ENCODE results near the gene SYT11. TPM values are rescaled to one million over a fixed set of nuclear protein-coding genes. Genes with fewer than 3 reads are reported as not detected.
"Not testable (repeated sequence)": the region's sequence is repeated elsewhere in the genome, so short reads cannot be mapped to it uniquely, and the experiment has no call there.

The SYT11 gene
- total and polyA plus RNA-seq, 2 donors: 21.1 to 36.4 TPM

DNA sequence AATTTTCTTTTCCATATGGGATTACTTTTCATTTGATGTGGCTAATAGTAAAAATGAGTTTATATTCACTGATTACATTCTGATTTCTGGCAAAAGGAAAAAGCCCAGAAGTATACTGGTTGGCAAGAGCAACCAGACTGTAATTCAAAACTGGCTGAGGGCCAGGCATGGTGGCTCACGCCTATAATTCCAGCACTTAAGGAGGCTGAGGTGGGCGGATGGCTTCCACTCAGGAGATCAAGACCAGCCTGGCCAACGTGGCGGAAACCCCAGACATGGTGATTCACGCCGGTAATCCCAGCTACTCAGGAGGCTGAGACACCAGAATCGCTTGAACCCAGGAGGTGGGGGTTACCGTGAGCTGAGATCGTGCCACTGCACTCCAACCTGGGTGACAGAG is 14.5 kb downstream of the SYT11 start:
- 62% methylated on average over 9 of the region's 9 CpGs for WGBS
- H3K4me3 ChIP-seq (ENCODE audit: low read depth, low read length): no peak overlapping the region
- no peak overlapping the region for H3K27ac ChIP-seq (ENCODE audit: low read depth)
- no peaks in the 10 kb centered on the region for H3K36me3 ChIP-seq (ENCODE audit: insufficient read depth)
- no peaks in the 10 kb centered on the region for H3K4me1 ChIP-seq (ENCODE audit: insufficient read depth)
- DNase-seq (ENCODE audit: extremely low spot score): no peak

- H3K36me3 ChIP-seq (ENCODE audit: insufficient read depth): no peaks in the 10 kb centered on the region
- 98% methylated on average over 2 of the region's 2 CpGs for WGBS
Measured at GRCh38 chr1:155877945-155878344, 18.6 kb downstream of the SYT11 start.

GRCh38 chr1:155880251-155880650 is 20.9 kb downstream of the SYT11 start:
- DNase-seq (ENCODE audit: extremely low spot score): no peak
- Histone ChIP-seq H3K4me3 (ENCODE audit: low read depth, low read length) (no peak overlapping the region), H3K27ac (ENCODE audit: low read depth) (no peak overlapping the region), H3K4me1 (ENCODE audit: insufficient read depth) (no peaks in the 10 kb centered on the region), H3K36me3 (ENCODE audit: insufficient read depth) (no peaks in the 10 kb centered on the region)
- WGBS: 97% methylated on average over 2 of the region's 2 CpGs

More at GRCh38 chr1:155877945-155878344, 18.6 kb downstream of the SYT11 start:
- Histone ChIP-seq H3K27ac (ENCODE audit: low read depth) (no peak overlapping the region), H3K4me3 (ENCODE audit: low read depth, low read length) (no peak overlapping the region), H3K4me1 (ENCODE audit: insufficient read depth) (no peaks in the 10 kb centered on the region)
- DNase-seq (ENCODE audit: extremely low spot score): no peak

DNA sequence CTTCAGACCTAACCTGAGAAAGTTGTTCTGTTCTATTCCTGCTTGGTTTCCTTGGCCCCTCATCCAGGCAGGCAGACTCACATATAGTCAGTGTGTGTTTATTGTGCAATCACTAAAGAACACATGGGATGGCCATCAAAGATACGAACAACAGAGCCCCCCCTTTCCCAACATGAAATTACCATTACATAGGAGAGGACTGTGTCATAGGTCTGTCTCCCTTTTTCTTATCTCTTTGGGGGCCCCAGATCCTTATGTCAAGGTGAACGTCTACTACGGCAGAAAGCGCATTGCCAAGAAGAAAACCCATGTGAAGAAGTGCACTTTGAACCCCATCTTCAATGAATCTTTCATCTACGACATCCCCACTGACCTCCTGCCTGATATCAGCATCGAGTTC is 21.6 kb downstream of the SYT11 start:
- DNase-seq (ENCODE audit: extremely low spot score): no peak
- 88% methylated on average over 6 of the region's 6 CpGs for WGBS

GRCh38 chr1:155882235-155882634 is 22.9 kb downstream of the SYT11 start:
- H3K4me3 ChIP-seq (ENCODE audit: low read depth, low read length): no peak overlapping the region
- no peak overlapping the region for H3K27ac ChIP-seq (ENCODE audit: low read depth)
- H3K36me3 ChIP-seq (ENCODE audit: insufficient read depth): no peaks in the 10 kb centered on the region
- no peaks in the 10 kb centered on the region for H3K4me1 ChIP-seq (ENCODE audit: insufficient read depth)
- no peak for DNase-seq (ENCODE audit: extremely low spot score)

More for the DNA sequence above, 21.6 kb downstream of the SYT11 start:
- Histone ChIP-seq H3K4me1 (ENCODE audit: insufficient read depth) (no peaks in the 10 kb centered on the region), H3K27ac (ENCODE audit: low read depth) (no peak overlapping the region), H3K36me3 (ENCODE audit: insufficient read depth) (no peaks in the 10 kb centered on the region), H3K4me3 (ENCODE audit: low read depth, low read length) (no peak overlapping the region)

DNA sequence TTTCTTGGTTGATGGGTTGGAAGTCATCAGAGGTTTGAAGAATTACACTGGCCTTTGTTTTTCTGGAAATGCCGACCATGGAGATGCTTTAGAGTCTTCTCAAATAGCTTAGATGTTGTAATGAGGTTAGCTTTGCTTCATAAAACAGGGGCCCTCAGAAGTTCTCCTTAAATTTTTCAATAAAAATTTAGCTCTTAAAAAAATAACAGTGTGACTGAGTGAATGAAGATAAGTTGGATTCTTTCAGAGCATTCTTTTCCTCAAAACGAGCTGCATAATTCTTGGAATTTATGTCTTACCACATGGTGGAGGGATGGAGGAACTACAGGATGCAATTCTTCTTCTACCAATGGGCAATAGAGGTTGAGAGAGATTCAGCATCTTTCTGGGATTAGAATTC is 23.4 kb downstream of the SYT11 start:
- no peaks in the 10 kb centered on the region for H3K4me1 ChIP-seq (ENCODE audit: insufficient read depth)
- no peak for DNase-seq (ENCODE audit: extremely low spot score)
- WGBS: 67% methylated on average over 2 of the region's 2 CpGs
- no peak overlapping the region for H3K4me3 ChIP-seq (ENCODE audit: low read depth, low read length)
- no peak overlapping the region for H3K27ac ChIP-seq (ENCODE audit: low read depth)
- H3K36me3 ChIP-seq (ENCODE audit: insufficient read depth): no peaks in the 10 kb centered on the region

DNA sequence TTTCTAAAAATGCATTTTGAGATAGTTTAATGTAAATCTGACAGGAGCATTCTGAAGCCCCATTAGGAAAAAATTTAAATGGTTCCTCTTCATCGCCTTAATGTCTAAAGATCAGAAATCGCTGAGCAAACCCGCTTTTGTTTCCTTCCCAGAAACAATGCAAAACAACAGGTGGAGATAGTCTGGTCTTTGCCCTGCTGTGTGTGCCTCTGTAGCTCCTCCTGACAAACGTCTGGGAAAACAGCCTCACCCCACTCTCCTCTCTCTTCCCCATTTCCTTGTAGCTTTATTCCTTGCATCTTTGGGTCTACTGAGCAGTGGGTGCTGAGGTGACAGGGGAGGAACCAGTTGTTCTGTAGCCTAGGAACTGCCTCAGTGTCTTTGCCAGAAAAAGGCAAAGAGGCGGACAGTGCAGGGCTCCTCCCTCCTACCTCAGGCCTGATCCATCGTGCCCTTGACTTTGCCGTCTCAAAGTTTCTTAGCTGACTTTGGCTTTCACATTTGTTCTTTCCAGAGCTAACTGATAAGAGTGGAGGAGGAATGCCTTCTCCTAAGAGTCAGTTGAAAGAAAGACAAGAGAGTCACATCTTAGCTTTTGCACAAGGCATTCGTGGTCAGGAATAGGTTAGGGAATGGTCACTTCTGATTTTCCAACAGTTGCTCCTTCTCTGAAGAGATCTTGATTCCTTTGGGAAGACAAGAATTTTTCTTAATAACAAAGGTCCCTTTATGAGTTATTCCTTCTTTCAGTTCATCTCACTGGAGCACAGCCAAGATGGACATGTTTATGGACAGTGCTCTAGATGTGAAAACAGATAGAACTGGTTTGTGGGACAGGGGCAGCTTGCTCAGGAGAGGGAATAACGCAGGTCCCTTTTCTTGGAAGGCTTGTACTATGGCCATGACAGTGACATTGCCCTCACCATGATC is 24.9 kb downstream of the SYT11 start:
- no peak for DNase-seq (ENCODE audit: extremely low spot score)
- H3K4me1 ChIP-seq (ENCODE audit: insufficient read depth): no peaks in the 10 kb centered on the region
- H3K4me3 ChIP-seq (ENCODE audit: low read depth, low read length): no peak overlapping the region
- no peaks in the 10 kb centered on the region for H3K36me3 ChIP-seq (ENCODE audit: insufficient read depth)
- WGBS: 61% methylated on average over 9 of the region's 9 CpGs
- H3K27ac ChIP-seq (ENCODE audit: low read depth): no peak overlapping the region

- DNase-seq (ENCODE audit: extremely low spot score): no peak
- Histone ChIP-seq H3K36me3 (ENCODE audit: insufficient read depth) (no peaks in the 10 kb centered on the region), H3K4me3 (ENCODE audit: low read depth, low read length) (no peak overlapping the region), H3K4me1 (ENCODE audit: insufficient read depth) (no peaks in the 10 kb centered on the region), H3K27ac (ENCODE audit: low read depth) (no peak overlapping the region)
Measured at GRCh38 chr1:155884982-155885381, 25.6 kb downstream of the SYT11 start.

GRCh38 chr1:155888481-155888880 is 29.1 kb downstream of the SYT11 start:
- no peak for DNase-seq (ENCODE audit: extremely low spot score)
- H3K36me3 ChIP-seq (ENCODE audit: insufficient read depth): no peaks in the 10 kb centered on the region
- no peak overlapping the region for H3K4me3 ChIP-seq (ENCODE audit: low read depth, low read length)
- H3K27ac ChIP-seq (ENCODE audit: low read depth): no peak overlapping the region
- no peaks in the 10 kb centered on the region for H3K4me1 ChIP-seq (ENCODE audit: insufficient read depth)
- WGBS: over 99% methylated on average over 5 of the region's 5 CpGs

DNA sequence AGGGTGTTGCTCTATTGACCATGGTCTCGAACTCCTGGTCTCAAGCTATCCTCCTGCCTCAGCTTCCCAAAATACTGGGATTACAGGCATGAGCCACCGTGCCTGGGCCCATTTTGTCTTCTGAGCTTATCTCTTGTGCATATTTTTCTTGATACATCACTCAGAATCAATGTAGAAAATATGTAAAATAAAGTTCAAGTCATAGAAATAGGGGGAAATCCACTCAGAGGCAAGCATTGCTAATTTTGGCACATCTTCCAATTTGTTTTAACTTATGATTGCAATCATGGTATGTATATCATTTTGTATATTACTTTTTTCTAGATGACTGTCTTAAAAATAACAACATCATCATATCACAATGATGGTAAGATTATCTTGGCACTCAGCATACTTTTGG is 30.2 kb downstream of the SYT11 start:
- no peak for DNase-seq (ENCODE audit: extremely low spot score)
- 59% methylated on average over 2 of the region's 2 CpGs for WGBS
- Histone ChIP-seq H3K27ac (ENCODE audit: low read depth) (no peak overlapping the region), H3K36me3 (ENCODE audit: insufficient read depth) (no peaks in the 10 kb centered on the region), H3K4me3 (ENCODE audit: low read depth, low read length) (no peak overlapping the region), H3K4me1 (ENCODE audit: insufficient read depth) (no peaks in the 10 kb centered on the region)

GRCh38 chr1:155890251-155890650 is 30.9 kb downstream of the SYT11 start:
- H3K27ac ChIP-seq (ENCODE audit: low read depth): no peak overlapping the region
- no peaks in the 10 kb centered on the region for H3K4me1 ChIP-seq (ENCODE audit: insufficient read depth)
- no peak overlapping the region for H3K4me3 ChIP-seq (ENCODE audit: low read depth, low read length)
- DNase-seq (ENCODE audit: extremely low spot score): no peak
- WGBS: 64% methylated on average over 3 of the region's 3 CpGs
- no peaks in the 10 kb centered on the region for H3K36me3 ChIP-seq (ENCODE audit: insufficient read depth)

GRCh38 chr1:155892796-155893195 is 33.4 kb downstream of the SYT11 start:
- Histone ChIP-seq H3K36me3 (ENCODE audit: insufficient read depth) (peaks cover 2% of the 10 kb centered on the region), H3K4me1 (ENCODE audit: insufficient read depth) (no peaks in the 10 kb centered on the region), H3K27ac (ENCODE audit: low read depth) (no peak overlapping the region), H3K4me3 (ENCODE audit: low read depth, low read length) (no peak overlapping the region)
- no peak for DNase-seq (ENCODE audit: extremely low spot score)
- WGBS: 28% methylated on average over 3 of the region's 3 CpGs

DNA sequence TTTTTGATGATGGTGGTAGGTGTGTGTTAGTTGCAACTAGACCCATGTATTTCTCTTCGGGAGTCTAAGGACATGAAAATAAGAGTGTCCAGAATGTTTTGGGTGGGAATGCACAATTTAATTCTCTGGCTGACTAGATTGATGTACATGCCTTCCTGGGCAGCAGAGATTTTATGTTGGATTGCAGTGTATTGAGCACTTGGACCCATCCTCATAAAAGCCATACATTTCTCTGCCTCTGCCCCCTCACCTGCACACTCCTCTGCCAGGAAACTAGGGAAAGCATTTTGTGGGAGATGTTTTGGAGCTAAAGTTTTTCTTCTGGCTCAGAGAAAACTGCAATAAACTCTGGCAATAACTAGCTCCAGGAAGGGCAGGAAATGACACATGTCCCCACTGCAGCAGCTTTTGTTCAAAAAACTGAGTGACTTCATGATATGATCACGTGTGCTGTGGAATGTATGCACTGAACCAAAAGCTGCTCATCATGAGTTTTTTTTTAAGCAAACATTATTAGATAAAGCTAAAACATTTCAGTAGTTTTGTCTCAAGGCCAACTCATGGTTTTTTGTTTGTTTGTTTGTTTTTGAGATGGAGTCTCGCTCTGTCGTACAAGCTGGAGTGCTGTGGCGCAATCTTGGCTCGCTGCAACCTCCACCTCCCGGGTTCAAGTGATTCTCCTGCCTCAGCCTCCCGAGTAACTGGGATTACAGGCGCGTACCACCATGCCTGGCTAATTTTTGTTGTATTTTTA is 34.2 kb downstream of the SYT11 start:
- Histone ChIP-seq H3K4me1 (ENCODE audit: insufficient read depth) (no peaks in the 10 kb centered on the region), H3K4me3 (ENCODE audit: low read depth, low read length) (no peak overlapping the region), H3K36me3 (ENCODE audit: insufficient read depth) (peaks cover 2% of the 10 kb centered on the region), H3K27ac (ENCODE audit: low read depth) (no peak overlapping the region)
- no peak for DNase-seq (ENCODE audit: extremely low spot score)
- WGBS: 70% methylated on average over 10 of the region's 10 CpGs

DNA sequence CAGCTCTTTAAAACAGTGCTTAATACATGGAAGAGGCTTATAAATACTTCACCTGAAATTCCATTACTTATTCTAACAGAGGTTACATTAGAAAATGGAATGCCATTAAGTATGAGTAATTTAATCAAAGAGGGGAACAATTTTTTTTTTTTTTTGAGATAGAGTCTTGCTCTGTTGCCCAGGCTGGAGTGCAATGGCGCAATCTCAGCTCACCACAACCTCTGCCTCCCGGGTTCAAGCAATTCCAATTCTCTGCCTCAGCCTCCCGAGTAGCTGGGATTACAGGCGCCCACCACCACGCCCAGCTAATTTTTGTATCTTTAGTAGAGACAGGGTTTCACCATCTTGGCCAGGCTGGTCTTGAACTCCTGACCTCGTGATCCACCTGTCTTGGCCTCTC is 36.2 kb downstream of the SYT11 start:
- DNase-seq (ENCODE audit: extremely low spot score); H3K36me3 ChIP-seq (ENCODE audit: insufficient read depth); H3K4me3 ChIP-seq (ENCODE audit: low read depth, low read length); H3K27ac ChIP-seq (ENCODE audit: low read depth); H3K4me1 ChIP-seq (ENCODE audit: insufficient read depth): not testable (repeated sequence)
- WGBS: 96% methylated on average over 6 of the region's 6 CpGs

Data from urinary bladder (tissue), 4 donors.